Mammary epithelial cell (primary cell): ENCODE data around the gene FBXL12.

Source experiments
- EZH2 ChIP-seq: IDR thresholded peaks from 2 replicates; pipeline ENCODE4 v1.6.1; 2012; ENCODE audit warnings: low read length, inconsistent platforms, borderline replicate concordance
- TF ChIP-seq, protein P1 (sequence below), 2 donors: IDR thresholded peaks in 1 of 2; conservative IDR thresholded peaks in 1 of 2; 2 replicates each; pipeline ENCODE4 v1.5.1; 2011 to 2012; ENCODE audit warnings: inconsistent platforms in 2 of 2, low read length in 2 of 2, mild to moderate bottlenecking in 2 of 2, control low read depth in 1 of 2, low read depth in 1 of 2; ENCODE audit not compliant: insufficient read depth in 1 of 2; ENCODE audit errors: extremely low read depth in 1 of 2

DNA sequence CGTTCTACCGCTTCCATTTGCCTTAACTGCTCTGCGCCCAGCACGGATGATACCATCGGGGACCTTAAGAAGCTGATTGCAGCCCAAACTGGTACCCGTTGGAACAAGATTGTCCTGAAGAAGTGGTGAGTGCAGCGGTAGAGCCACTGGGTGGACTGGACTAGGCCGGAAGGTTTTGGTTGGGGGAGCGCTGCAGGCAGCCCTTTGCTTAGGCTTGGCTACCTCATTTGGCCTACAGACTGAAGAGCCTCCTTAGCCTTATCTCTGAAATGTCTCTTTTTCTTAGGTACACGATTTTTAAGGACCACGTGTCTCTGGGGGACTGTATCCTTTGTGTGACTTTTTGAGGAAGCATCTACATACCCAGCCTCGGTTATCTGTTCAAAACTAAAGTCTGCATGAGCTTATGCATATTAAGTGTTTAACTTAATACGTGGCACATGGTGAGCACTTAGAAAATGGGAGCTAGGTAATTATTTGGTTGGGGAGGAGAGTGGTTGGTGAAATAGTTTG, 9.7 kb upstream of the FBXL12 start:
- TF ChIP-seq EZH2, result no peak
- TF ChIP-seq, protein P1, sequence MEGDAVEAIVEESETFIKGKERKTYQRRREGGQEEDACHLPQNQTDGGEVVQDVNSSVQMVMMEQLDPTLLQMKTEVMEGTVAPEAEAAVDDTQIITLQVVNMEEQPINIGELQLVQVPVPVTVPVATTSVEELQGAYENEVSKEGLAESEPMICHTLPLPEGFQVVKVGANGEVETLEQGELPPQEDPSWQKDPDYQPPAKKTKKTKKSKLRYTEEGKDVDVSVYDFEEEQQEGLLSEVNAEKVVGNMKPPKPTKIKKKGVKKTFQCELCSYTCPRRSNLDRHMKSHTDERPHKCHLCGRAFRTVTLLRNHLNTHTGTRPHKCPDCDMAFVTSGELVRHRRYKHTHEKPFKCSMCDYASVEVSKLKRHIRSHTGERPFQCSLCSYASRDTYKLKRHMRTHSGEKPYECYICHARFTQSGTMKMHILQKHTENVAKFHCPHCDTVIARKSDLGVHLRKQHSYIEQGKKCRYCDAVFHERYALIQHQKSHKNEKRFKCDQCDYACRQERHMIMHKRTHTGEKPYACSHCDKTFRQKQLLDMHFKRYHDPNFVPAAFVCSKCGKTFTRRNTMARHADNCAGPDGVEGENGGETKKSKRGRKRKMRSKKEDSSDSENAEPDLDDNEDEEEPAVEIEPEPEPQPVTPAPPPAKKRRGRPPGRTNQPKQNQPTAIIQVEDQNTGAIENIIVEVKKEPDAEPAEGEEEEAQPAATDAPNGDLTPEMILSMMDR (conservative IDR thresholded peaks at IDR 0.05 in 1 of 2, IDR thresholded peaks at IDR 0.05 in 1 of 2; ENCODE audit: extremely low read depth in 1 of 2, insufficient read depth in 1 of 2, low read depth in 1 of 2, low read length in 2 of 2), result no peak
